ENCODE results near the gene IZUMO4. TPM values are rescaled to one million over a fixed set of nuclear protein-coding genes. Genes with fewer than 3 reads are reported as not detected.
"Not testable (repeated sequence)": the region's sequence is repeated elsewhere in the genome, so short reads cannot be mapped to it uniquely, and the experiment has no call there.

IZUMO4 gene
- total and polyA plus RNA-seq, 8 donors: 3.5 to 22.3 (median 8.1) TPM; not detected in 3

DNA sequence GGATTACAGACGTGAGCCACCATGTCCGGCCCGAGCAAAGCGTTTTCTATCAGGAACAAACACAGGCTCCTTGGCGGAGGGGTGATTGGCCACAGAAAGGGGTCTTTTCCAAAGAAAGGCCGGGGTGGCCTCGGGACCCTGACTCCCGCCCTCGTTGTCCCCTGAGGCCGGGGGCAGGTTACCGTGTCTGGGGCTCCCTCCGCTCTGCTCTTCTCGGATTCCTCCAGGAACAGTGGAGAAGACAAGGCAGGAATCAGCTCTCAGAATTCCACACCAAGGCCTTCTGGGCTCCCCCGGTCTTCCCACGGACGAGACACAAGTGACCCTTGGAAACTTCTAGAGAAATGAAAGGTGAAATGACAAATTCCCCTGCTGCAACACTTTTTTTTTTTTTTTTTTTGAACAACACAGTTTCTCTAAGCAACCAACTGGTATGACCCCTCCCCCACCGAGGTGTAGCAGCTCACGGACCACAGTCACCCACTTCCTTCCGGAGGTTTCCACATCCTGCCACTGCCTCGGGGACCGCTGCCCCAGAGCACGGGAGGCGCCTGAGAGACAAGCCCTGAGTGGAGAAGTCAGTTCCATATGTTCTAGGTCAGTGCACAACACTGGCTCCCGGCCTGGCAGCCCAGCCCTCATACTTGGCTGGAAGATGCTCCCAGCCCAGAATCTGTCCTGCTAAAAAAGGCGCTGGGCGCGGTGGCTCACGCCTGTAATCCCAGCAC lies 11.6 kb upstream of the IZUMO4 start:
- intact Hi-C loops (cut with DNase I; ENCODE audit: low total_unique reads): no loop called here
- Histone ChIP-seq H3K27ac (peak overlapping the region; percentile 19 to 100 (median 74)), H3K9me3 (no peaks in the 10 kb centered on the region), H3K4me3 (peak overlapping the region; percentile 14 to 44 (median 40)), H3K27me3 (no peaks in the 10 kb centered on the region), H3K36me3 (peaks cover 17 to 54% (median 47%) of the 10 kb centered on the region in 4 donors), H3K4me1 (peaks cover 24 to 98% (median 64%) of the 10 kb centered on the region in 4 donors)
- TF ChIP-seq POLR2A (IDR thresholded peaks at IDR 0.05) (no peak), EP300 (IDR thresholded peaks at IDR 0.05) (no peak), POLR2AphosphoS5 (IDR thresholded peaks at IDR 0.05) (peak in 2 of 3 donors; percentile 54 to 67)
- TF ChIP-seq, protein P1, sequence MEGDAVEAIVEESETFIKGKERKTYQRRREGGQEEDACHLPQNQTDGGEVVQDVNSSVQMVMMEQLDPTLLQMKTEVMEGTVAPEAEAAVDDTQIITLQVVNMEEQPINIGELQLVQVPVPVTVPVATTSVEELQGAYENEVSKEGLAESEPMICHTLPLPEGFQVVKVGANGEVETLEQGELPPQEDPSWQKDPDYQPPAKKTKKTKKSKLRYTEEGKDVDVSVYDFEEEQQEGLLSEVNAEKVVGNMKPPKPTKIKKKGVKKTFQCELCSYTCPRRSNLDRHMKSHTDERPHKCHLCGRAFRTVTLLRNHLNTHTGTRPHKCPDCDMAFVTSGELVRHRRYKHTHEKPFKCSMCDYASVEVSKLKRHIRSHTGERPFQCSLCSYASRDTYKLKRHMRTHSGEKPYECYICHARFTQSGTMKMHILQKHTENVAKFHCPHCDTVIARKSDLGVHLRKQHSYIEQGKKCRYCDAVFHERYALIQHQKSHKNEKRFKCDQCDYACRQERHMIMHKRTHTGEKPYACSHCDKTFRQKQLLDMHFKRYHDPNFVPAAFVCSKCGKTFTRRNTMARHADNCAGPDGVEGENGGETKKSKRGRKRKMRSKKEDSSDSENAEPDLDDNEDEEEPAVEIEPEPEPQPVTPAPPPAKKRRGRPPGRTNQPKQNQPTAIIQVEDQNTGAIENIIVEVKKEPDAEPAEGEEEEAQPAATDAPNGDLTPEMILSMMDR (IDR thresholded peaks at IDR 0.05): no peak
- WGBS, 5 donors: 61 to 85% (median 77%) methylated on average over 27 to 28 of the region's 28 CpGs
- DNase-seq: peak; percentile 76 to 88

GRCh38 chr19:2086695-2087620 lies 9.8 kb upstream of the IZUMO4 start:
- DNase-seq: peak; percentile 58 to 87
- H3K9me3 ChIP-seq; intact Hi-C loops (cut with DNase I; ENCODE audit: low total_unique reads); H3K27me3 ChIP-seq; H3K4me3 ChIP-seq: not testable (repeated sequence)
- Histone ChIP-seq H3K4me1 (peaks cover 41 to 98% (median 79%) of the 10 kb centered on the region in 4 donors), H3K36me3 (peaks cover 13 to 36% (median 32%) of the 10 kb centered on the region in 4 donors), H3K27ac (peak overlapping the region; percentile 16 to 100 (median 44))
- TF ChIP-seq POLR2AphosphoS5 (IDR thresholded peaks at IDR 0.05): peak in 2 of 3 donors; percentile 23 to 65
- 45 to 67% (median 54%) methylated on average over 13 of the region's 13 CpGs for WGBS, 5 donors

GRCh38 chr19:2087621-2088100 lies 9.1 kb upstream of the IZUMO4 start:
- DNase-seq: no peak
- peaks cover 41 to 98% (median 82%) of the 10 kb centered on the region in 4 donors for H3K4me1 ChIP-seq
- H3K36me3 ChIP-seq: peaks cover 12 to 29% (median 26%) of the 10 kb centered on the region in 4 donors

GRCh38 chr19:2089001-2089711 lies 7.6 kb upstream of the IZUMO4 start:
- peak overlapping the region; percentile 10 to 100 (median 81) for H3K27ac ChIP-seq
- peak in 1 of 2 donors; percentile 57 for DNase-seq
- TF ChIP-seq, protein P1 (IDR thresholded peaks at IDR 0.05): no peak
- no peak for TF ChIP-seq EP300 (IDR thresholded peaks at IDR 0.05)
- no peak for TF ChIP-seq POLR2A (IDR thresholded peaks at IDR 0.05)
- TF ChIP-seq POLR2AphosphoS5 (IDR thresholded peaks at IDR 0.05): no peak
- H3K27me3 ChIP-seq: no peaks in the 10 kb centered on the region
- H3K36me3 ChIP-seq: peaks cover 0 to 23% (median 21%) of the 10 kb centered on the region in 4 donors
- no peaks in the 10 kb centered on the region for H3K9me3 ChIP-seq
- H3K4me3 ChIP-seq: no peak overlapping the region
- peaks cover 38 to 98% (median 87%) of the 10 kb centered on the region in 4 donors for H3K4me1 ChIP-seq
- 67 to 78% (median 75%) methylated on average over 14 to 16 of the region's 16 CpGs for WGBS, 5 donors
- intact Hi-C loops (cut with DNase I; ENCODE audit: low total_unique reads): no loop called here

More at GRCh38 chr19:2087621-2088100, 9.1 kb upstream of the IZUMO4 start:
- H3K9me3 ChIP-seq: no peaks in the 10 kb centered on the region
- no peaks in the 10 kb centered on the region for H3K27me3 ChIP-seq
- intact Hi-C loops (cut with DNase I; ENCODE audit: low total_unique reads): no loop called here
- H3K27ac ChIP-seq: peak overlapping the region in 4 of 5 donors; percentile 26 to 100 (median 64)
- H3K4me3 ChIP-seq: no peak overlapping the region
- TF ChIP-seq POLR2A (IDR thresholded peaks at IDR 0.05): no peak
- TF ChIP-seq, protein P1 (IDR thresholded peaks at IDR 0.05): no peak
- TF ChIP-seq EP300 (IDR thresholded peaks at IDR 0.05): no peak
- TF ChIP-seq POLR2AphosphoS5 (IDR thresholded peaks at IDR 0.05): no peak
- 71 to 79% (median 76%) methylated on average over 10 to 14 of the region's 14 CpGs for WGBS, 5 donors
